Measurements from ENCODE around the gene TRAPPC11.
"Not testable (repeated sequence)": the region's sequence is repeated elsewhere in the genome, so short reads cannot be mapped to it uniquely, and the experiment has no call there.

Gene TRAPPC11

GRCh38 chr4:183722731-183723560 is 63.9 kb downstream of the TRAPPC11 start:
- DNase-seq, result peak in 1 of 2 donors; percentile 27

GRCh38 chr4:183723561-183724228 is 64.6 kb downstream of the TRAPPC11 start:
- no peak for DNase-seq

GRCh38 chr4:183725585-183725984 is 66.5 kb downstream of the TRAPPC11 start:
- not testable (repeated sequence) for DNase-seq

- DNase-seq, result no peak
Measured at GRCh38 chr4:183727482-183727881, 68.4 kb downstream of the TRAPPC11 start.

GRCh38 chr4:183728223-183729068 is 69.4 kb downstream of the TRAPPC11 start:
- no peak for DNase-seq

GRCh38 chr4:183729069-183729406 is 69.9 kb downstream of the TRAPPC11 start:
- no peak for DNase-seq

GRCh38 chr4:183729430-183730328 is 70.6 kb downstream of the TRAPPC11 start:
- DNase-seq, result no peak

- no peak for DNase-seq
Measured at GRCh38 chr4:183732296-183732695, 73.2 kb downstream of the TRAPPC11 start.

GRCh38 chr4:183733181-183733580 is 74.1 kb downstream of the TRAPPC11 start:
- no peak for DNase-seq

- no peak for DNase-seq
Measured at GRCh38 chr4:183738081-183738673, 79.1 kb downstream of the TRAPPC11 start.

GRCh38 chr4:183738961-183739360 is 79.9 kb downstream of the TRAPPC11 start:
- no peak for DNase-seq

- DNase-seq, result no peak
Measured at GRCh38 chr4:183746305-183747229, 87.5 kb downstream of the TRAPPC11 start.

GRCh38 chr4:183747380-183747779 is 88.3 kb downstream of the TRAPPC11 start:
- DNase-seq, result no peak

GRCh38 chr4:183747931-183748670 is 89.0 kb downstream of the TRAPPC11 start:
- DNase-seq, result no peak

GRCh38 chr4:183751106-183751505 is 92.0 kb downstream of the TRAPPC11 start:
- DNase-seq, result no peak

GRCh38 chr4:183755596-183755995 is 96.5 kb downstream of the TRAPPC11 start:
- DNase-seq, result no peak

GRCh38 chr4:183757060-183757459 is 98.0 kb downstream of the TRAPPC11 start:
- DNase-seq, result no peak

- DNase-seq, result no peak
Measured at GRCh38 chr4:183758061-183758757, 99.1 kb downstream of the TRAPPC11 start.

GRCh38 chr4:183758758-183759447 is 99.8 kb downstream of the TRAPPC11 start:
- DNase-seq, result no peak

All from hippocampal formation (tissue), 2 donors.